ENCODE data around the gene APOL1.
"Not testable (repeated sequence)": the region's sequence is repeated elsewhere in the genome, so short reads cannot be mapped to it uniquely, and the experiment has no call there.

Gene APOL1

DNA sequence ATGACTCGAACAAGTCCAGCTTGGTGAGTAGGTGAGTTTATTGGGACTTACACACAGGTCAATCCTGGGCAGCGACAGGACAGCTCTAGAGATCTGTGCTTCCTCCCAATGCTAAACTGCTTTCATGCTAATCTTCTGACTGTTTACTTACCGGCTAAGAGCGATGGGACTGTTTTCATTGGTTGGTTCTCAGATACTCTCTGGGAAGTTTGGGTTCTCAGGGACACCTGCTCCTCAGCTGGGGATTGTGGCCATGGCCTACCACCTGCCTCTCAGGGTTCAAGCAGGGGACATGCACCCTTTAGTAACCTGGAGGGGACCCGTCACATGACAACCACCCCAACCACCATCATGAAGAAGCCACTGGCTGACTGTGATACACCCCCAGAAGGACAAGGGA lies 26.7 kb upstream of the APOL1 start:
- DNase-seq = no peak

DNA sequence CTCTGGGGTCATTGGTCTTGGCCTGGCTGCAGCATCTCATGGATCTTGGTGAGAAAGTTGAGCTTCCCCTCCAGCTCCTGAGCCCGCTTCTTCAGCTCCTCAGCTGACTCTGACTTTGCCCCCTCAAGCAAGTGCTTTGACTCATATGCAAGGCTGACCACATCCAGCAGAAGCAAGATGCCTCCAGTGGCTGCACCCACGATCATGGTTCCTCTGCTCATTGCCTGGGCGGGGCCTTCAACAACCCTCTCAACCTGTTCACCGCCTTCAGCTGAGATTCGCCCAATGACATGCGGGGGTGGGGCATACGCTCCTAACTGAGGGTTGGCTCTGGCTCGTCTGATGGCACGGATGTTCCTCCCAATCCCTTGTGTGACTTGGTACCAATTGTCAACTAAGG lies 25.5 kb upstream of the APOL1 start:
- no peak for DNase-seq

DNA sequence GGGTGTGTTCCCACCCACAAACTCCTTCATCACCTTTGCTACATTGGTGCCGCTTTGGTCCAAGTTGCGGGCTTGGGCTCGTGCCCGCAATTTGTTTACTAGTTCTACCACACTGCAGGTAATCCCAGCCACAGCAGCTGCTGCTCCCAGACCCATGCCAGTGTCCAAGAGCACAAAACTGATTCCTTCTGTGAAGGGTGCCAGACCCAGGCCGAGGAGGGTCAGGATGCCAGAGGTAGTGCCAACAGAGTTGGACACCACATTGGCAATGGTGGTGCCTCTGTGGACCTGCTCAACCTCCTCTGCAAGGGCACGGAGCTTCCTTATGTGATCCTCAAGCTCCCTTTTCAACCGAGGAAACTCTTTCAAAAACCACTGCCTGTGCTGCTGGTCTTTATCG lies 25.1 kb upstream of the APOL1 start:
- DNase-seq = no peak

DNA sequence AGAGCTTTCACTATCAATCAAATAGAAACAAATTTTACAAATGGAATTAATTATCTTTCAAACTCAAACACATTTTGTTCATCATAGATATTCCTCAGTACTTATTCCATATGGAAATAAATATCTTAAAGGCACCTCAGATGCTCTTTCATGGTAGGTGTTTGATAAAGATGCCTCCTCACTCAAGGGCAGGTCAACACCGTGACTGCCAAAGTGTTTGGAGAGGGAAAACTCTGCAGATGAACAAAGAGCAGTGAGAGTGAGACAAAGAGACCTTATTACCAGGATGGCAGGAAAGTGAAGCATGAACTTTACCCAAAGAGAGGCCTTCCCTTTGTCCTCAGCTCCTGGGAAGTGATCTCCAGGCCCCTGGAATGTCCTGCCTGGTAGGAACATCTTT lies 24.6 kb upstream of the APOL1 start:
- DNase-seq = not testable (repeated sequence)

DNA sequence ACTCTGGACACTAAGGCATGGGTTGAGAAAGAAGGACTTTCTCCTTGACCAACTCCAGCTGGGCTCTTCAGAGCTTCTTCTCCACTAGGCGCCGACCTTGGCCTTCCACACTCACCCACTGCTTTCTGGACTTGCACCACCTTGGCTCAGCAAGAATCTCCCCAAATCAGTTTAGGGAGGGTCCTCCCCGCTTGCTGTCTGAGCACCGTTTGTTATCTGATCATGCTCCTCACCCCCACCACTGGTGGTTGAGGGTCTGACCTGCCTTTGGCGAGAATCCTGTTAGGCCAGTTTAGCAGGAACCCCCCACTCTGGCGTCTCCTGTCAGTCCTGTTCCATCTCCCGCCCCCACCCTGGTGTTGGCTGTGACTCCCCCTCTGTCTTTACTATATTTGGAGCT lies 24.0 kb upstream of the APOL1 start:
- DNase-seq = no peak

DNA sequence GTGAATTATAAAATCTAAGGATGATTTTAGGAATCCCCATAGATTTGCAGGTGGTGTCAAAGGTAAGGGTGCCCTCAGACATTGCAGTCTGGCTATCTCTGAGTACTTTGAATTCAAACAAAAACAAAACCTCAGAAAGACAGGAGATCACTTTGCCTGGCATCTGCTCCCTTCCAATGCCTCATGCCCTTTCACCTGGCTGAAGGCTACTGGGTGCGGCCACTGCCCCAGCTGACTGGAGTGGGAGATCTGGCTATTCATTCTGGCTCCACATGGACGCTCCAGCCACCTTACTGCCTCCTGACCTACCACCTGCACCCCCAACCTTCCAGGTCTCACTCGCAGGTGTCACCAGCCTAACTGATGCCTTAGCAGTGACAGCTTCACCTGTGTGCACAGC lies 23.3 kb upstream of the APOL1 start:
- DNase-seq = not testable (repeated sequence)

DNA sequence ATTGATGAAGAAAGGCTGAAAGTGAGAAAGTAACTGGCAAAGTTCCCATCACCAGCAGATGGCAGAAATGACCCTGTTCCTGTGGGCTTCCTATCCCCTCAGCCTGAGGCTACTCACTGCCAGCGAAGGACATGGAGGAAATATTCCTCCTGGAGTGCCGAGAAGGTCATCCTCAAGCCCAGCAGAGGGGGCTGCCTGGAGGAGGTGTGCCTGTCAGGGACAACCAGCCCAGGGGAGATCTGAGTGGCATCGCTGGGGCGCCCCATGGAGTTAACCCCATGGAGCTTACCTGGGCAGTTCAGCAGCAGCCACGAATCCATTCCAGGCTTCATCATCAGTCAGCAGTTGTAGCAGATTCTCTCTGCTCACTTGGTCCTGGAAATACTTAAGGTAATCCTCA lies 21.9 kb upstream of the APOL1 start:
- DNase-seq = not testable (repeated sequence)

DNA sequence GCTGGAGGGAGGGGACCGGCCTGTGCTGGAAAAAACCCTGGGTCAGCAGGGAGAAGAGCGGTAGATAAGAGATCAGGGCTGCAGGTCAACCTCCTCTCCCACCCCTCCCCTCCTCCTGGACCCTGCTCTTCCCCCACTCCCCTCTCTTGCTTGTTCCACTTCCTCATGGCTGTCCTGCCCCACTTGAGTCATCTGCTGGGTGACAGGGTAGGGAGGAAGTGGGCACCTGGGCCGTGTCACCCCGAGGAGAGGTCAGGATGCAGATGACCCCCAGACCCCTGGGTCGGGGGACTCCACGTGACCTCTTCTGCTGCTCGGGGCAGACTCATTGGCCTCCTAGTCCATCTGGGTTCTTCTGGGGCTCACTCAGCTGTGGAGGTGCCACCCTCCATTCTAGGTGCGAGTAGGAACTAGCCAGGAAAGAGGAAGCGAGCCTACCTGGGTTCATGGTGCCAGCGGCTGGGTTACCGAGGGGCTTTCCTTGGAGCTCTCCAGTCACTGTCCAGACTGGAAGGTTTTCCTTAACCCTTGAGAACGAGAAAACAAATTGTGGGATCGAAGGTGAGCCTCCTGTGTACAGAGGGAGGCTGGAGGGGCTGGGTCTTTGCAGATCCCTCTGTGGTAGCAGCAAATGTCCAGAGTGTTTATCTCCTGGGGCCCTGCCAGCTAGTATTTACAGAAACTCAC lies 20.1 kb upstream of the APOL1 start:
- DNase-seq = no peak

DNA sequence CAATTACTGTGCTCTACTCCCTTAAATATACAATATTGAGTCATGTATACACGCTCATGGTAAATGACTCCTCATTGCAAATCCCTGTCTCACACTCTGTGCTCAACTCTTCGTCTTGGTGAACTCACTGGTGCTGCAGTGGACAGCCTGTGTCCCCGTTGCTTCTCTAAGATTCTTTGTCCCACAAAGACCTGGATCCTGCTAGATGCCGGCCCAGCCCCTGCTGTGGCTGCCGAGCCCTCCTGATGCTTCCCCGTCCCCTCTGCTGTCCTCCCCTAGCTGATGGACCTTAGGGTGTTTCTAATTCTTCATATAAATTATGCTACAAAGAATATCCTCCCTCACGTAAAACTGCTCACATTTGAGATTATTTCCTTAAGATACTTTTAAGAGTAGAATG lies 19.1 kb upstream of the APOL1 start:
- no peak for DNase-seq

DNA sequence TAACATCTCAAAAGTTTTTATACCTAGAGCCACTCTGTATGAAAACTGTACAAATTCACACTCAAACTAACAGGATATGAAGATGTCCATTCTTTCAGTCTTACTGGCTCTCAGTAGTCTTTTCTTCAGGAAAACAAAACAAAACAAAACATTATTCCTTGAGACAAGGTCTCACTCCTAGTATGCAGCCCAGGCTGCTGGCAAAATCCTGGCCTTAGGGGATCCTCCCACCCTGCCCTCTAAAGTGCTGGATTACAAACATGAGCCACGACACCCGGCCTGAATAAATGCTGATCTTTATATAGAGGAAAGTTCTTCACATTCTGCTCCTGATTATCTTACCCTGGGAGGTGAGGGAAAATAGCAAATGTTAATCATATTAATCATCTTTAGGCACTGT lies 18.7 kb upstream of the APOL1 start:
- no peak for DNase-seq

DNA sequence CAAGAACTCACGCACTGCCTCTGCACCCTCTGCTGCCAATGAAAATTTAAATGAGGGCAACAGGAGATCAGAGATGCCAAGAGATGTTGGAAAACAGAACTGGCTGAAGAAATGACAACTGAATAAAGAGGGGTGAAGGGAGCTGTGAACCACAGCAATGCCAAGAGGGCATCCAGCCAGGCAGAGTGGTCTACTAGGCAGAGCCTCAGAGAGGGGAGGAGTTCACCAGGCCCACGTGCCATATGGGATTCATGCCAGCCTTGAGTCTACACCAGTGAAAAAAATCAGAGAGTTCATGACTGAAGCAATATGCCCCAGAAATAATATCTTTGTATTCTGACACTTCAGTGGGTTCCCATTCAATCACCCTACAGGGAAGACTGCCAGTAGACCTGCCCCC lies 18.0 kb upstream of the APOL1 start:
- DNase-seq = no peak

DNA sequence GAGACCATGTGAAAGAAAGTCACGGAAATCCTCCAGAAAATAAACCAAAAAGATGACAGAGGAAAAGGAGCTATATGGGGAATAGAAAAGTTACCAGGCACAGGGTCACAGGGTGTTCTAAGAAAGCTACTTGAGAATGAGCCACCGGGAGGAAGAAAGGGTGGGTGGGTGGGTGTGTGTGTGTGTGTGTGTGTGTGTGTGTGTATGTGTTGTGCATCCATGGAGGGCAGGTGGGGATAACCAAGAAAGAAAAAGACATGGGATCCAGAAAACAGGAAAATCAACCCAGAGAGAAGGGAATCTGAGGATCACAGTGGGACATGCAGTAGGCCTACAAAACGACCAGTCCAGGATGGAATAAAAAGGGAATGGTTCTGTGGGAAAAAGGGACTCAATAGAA lies 17.3 kb upstream of the APOL1 start:
- no peak for DNase-seq

DNA sequence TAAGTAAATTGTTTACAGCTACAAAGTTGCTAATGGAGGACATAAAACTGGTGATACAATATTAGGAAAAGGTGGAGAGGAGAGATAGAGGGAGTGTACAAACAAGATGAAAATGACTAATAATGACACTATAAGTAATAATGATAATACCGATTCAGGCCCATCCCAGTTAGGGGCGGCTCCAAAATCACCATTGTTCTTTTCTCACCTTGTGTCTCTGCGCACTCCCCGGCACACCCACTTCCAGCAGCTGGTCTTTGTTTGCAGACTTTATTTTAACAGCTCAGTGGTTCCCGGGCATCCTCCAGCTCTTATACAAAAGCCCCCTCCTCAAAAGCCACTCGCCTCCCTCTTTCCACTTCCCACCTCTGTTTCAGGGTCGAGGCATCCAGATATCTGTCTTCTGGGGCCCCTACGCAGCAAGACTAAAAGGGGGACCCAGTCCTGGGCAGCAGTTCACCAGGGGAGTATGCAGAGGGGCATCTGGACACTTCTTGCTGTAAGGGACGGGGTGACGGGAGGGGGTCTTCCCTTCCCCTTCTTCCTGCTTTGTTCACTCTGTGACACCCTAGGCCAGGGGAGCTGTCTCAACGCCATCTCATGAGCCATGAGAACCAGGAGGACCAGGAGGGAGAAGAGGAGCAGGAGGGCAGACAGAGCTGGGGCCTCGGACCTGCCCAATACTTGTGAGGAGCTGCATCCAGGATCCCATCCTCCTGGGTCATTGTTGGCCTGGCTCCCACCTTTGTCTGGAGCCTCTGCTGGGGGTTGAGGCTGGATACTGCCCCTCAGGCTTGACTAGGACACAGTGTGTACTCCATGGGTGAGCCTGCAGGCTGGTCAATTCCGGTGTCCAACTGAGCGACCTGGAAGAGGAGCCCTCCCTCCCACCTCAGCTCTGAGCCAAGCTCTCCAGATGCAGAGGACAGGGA lies 16.3 kb upstream of the APOL1 start:
- no peak for DNase-seq

DNA sequence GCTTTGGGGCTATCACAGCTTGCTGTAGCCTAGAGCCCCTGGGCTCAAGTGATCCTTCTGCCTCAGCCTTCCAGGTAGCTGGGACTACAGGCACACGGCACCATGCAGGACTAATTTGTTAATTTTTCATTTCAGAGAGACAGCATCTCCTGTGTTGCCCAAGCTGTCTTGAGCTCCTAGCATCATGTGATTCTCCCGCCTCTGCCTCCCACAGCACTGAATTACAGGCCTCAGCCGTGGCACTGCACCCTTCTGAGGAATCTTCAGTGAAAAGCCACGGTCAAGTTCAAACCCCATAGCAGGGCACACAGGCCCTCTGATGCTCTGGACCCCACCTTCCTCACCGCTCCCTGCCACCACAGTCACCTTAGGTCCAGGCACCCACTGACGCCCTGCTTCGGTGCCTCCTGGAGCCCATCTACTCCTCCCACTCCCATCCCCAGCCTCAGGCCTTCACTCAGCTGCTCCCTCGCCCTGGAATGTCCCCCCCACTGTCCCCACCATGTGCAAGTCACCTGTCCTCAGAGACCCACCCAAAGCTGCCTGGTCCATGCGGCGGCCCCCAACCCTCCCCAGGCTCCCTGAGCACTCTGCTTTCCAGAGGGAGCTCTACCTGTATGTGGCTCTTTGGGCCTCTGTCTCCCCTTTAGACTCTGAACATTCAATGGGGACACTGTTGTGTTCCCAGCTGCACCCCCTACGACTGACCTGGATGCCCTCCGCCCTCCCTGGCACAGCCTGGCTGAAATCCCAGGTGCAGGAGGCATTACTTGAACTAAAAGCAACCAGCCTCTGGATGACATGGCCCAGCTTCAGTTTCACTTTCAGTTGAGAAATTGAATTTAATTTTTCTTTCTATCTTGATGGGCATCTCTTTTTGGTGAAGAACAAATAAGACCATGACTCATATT lies 15.2 kb upstream of the APOL1 start:
- no peak for DNase-seq

DNA sequence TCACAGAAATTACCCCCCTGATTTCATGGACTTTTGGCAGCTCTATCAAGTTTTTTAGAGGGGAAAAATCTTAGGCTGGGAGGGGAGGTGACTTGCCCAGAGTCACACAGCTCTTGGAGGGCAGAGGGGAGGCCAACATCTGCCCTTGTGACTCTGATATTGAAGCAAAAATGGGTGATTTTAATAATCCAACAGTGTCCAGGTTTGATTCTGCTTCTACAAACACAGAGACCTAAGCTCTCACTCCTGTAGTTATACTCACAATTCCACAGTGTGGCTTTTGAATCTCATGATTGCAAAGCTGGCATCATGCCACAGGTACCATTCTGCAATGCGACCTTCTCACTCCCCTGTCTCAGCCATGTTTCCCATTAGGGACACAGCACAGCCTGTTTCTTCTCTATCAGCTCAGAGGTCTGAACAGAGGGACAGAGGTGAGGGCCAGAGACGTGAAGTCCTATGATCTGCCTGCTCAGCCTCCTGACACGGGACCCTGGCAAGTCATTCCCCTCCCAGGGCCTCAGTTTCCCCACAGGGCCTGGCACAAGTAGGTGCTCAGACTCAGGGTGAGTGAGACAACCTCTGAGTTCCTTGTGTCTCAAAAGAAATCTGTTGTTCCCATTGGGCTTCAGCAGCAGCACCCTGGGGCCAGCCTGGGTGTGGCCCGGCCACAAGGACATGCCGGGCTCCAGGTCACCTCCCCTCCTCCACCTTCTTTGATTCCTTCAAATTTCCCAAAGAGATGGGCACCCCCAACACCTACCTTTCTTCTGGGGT lies 14.4 kb upstream of the APOL1 start:
- no peak for DNase-seq

DNA sequence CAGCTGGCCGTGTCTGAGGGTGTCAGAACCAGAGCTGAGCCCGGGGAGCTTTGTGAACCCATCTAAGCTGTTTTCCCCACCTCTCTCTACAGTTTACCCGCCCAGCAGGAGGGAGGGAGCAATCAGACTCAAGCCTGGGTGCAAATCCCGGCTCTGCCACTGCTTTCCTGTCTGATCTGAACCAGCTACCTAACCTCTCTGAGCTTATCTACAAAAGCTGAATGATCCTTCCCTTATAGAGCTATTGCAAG lies 13.9 kb upstream of the APOL1 start:
- DNase-seq = no peak

DNA sequence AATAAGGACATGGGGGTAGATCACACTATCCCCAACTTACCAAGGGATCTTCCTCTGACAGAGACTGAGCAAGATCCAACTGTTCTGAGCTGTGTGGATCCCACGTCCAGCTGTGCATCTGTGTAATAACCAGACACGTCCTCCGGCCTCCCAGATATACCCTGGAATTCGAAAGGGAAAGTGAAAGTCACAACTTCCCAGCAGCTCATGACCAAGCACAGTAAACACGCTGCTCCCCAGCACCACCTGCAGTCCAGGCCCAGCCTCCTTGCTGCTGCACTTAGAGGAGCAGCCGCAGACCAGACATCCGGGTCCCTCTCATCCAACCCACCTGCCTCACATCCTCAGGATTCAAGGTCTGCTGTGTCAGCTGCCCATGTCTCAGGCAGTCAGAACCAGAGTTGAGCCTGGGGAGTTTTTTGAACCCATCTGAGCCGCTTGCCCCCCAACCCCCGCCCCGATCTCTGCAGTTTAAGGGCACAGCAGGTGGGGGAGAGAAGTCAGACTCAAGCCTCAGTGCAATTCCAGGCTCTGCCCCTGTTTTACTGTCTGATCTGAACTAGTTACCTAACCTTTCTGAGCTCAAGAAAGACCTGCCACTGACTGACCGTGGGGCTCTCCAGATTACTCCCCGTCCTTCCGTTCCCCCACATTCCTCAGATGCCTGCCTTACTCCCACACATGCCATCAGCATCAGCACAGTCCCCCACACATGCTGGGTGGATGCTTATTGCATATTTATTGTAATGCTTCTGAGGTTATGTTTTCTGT lies 13.3 kb upstream of the APOL1 start, which contains the start of gene APOL2:
TSS of gene APOL2 (minus strand) at position 127 of the 771 bp plus-strand sequence. CDS start 6,365 bp downstream, outside the sequence.
- peak; percentile 81 for DNase-seq

DNA sequence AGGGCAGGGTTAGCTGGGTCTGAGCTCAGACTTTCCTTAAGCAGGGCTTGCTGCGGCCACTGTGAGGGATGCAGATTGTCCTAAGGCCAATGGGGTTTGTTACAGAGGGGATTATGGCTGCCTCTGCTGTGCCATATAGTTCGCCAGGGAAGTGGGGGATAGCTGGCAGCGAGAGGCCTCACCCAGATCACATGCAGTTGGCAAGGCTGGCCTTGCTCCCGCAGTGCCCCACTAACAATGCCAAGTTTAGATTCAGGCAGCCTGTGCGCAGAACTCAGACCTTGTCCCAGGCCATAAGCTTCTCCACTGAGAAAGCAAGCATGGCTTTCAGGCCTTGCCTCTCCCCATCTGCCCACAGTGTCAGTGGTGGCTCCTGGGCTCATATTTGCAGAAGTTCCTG lies 8.9 kb upstream of the APOL1 start:
- no peak for DNase-seq

DNA sequence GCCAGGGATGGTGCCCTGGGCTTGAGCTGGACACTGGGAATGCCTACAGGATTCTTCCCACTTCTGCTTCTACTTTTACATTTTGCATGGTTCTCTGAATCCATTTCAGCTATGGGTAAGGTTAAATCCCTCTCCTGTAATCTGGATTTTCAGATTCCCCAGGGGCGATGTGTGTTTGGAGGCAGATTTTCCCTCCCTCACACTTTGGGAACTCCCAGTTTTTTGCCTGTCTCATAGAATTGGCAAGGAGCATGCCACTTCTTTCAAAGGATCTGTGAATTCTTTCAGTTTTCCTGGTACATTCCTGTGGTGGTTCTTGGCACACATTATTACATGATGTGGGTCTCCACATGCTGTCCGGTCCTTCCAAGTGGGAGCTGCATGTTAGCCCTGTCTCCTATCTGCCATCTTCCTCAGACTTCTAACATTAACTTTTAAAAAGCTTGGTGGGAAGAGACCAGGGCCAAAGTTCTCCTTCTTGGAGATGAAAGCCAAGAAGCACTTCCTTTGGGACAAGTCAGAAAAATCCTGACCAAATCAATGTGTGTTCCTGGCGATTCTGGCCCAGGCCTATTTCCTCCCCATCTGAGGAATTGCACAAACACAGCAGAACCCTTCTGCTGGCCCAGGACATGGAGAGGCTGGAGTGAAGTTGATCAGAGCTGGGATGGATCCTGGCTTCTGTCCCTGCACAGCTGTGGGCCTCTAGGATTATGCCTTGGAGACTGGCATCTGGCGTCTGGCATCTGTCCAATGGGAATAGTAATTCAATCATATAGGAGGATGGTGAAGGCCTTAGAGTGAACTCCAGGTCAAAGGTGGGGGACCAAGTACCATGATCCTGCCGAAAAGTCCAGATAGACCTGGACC lies 8.2 kb upstream of the APOL1 start:
- peak; percentile 40 for DNase-seq

DNA sequence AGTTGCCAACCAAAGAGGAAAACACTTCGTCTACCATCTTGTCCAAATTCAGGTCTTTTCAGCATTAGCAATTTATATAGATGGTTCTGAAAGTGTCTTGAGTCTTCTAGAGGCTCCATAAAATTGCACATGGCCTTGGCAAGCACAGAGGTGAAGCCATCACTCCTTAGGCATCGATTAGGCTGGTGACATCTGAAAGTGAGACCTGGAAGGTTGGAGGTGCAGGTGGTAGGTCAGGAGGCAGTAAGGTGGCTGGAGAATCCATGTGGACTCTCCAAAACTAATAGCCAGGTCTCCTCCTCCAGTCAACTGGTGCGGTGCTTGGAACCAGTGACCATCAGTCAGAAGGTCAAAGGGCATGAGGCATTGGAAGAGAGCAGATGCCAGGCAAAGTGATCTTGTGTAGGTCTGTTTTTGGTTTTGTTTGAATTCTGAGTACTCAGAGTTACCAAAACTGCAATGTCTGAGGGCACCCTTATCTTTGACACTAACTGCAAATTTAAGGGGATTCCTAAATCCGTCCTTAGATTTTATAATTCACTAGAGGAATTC lies 7.1 kb upstream of the APOL1 start:
- DNase-seq = no peak

DNA sequence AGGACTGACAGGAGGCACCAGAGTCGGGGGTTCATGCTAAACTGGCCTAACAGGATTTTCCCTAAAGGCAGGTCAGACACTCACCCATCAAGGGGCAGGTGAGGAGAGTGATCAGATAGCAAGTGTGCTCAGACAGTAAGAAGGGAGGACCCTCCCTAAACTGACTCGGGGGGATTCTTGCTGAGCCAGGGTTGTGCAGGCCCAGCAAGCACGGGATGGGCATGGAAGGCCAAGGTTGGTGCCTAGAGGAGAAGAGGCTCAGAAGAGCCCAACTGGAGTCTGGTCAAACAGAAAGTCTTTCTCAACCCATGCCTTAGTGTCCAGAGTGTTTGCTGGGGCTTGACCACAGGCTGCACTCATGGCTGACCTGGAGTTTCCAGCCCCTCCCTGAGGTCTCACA lies 6.2 kb upstream of the APOL1 start:
- DNase-seq = no peak

All from NCI-H1694 treated with DMSO at 0.1 percent for 48 hours (cell line).